ENCODE measurements around the gene USH1G. TPM values are rescaled to one million over a fixed set of nuclear protein-coding genes. Genes with fewer than 3 reads are reported as not detected.

The USH1G gene
- total RNA-seq, 1 donor from 2014 or later, result not detected

DNA sequence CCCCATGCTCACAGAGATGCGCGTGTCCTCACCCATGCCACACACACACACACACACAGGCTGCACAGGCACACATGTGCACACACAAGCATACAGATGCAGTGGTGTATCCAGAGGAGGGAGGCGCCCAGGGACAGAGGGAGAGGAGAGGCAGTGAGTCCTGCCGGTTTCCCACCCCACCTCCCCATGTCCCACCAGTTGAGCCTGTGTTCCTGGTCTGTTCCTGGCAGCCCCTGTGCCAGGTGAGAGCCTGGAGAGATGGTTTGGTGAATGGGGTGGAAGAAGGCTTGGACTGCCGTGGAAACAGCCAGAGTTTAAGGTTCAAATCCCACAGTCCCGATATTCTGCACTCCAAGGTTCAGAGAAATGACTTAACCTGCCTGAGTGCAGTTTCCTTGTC, 19.4 kb downstream of the USH1G start:
- DNase-seq (ENCODE audit: low read depth), result no peak

DNA sequence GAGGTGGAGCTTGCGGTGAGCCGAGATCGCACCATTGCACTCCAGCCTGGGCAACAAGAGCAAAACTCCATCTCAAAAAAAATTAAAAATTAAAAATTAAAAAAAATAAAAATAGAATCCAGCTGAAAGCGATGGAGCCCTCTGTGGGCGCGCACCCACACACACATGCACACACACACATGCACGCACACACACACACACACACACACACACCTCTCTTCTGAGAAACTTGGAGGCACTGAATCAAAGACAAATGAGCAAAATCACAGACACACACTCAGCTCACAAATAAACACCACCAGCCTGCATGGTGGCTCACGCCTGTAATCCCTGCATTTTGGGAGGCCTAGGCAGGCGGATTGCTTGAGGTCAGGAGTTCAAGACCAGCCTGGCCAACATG, 20.0 kb downstream of the USH1G start:
- DNase-seq (ENCODE audit: low read depth), result no peak

DNA sequence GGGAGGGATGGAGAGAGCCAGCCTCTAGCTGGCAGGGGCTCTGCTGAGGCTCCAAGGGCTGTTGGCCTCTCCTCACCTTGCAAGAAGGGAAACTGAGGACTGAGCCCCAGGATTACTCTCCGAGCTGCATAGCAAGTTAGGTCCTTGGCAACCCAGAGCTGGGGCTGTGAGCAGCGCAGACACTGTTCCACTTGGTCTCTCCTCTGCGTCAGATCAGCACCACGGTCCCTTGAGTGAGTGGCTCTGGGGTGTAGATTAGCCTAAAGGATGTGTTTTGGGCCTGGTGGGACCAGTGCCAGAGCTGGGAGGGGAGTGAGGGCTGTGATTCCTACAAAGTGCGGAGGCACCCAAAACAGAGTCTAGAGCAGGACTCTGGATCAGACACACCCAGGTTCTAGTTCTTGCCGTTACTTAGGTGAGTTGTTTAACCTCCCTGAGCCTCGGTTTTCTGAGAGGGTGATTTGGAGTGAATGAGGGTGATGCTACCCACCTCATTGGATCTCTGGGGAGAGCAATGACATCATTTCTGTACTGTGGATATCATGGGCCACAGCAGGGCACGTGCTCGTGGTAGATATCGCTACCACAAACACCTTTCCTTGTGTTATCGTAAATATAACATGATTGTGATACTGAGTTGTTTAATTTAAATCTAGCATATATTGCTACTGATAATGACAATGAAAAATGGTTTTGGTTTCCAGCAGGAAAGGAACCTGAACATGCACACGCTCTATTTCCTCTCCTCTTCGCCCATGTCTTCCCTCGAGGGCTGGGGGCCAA, 21.5 kb downstream of the USH1G start:
- no peak for DNase-seq (ENCODE audit: low read depth)

DNA sequence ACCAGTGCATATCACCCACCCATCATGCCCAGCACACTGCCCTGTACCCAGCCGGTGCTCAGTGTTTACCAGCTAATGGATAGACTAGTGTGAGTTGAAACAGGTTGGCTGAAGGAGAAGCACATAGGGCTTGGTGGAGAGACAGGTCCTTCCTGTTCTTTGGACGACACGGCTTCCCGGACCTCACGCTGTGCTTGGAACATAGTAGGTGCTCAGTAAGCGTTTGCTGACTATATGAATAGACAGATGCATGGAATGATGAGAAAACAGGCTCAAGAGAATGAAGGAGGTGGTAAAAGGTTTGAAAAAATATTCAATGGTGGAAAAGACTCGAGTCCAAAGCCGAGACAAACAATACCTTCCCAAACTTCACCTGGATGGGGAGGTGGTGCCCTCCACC, 22.8 kb downstream of the USH1G start:
- no peak for DNase-seq (ENCODE audit: low read depth)

DNA sequence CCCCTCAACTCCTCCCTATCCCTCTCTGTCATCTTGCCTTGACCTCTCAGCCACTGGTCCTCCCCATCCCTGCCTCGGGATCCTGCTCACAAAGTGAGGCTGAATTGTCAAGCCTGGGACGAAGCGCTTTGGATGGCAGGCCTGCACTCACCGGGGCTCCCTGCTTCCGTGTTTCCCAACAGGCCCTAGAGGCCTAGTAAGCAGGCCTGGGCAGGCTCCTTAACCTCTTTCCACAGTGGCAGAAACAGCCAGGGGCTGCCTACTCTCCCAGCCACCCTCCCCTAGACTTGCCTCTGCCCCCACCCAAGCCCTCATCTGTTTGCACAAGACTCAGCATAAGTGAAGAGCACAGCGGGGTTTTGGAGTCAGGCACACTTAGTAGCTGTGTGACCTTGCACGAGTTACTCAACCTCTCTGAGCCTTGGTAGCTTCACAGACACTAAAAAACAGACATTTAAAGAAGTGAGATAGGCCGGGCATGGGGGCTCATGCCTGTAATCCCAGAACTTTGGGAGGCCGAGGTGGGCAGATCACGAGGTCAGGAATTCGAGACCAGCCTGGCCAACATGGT, 24.6 kb downstream of the USH1G start:
- DNase-seq (ENCODE audit: low read depth), result no peak

DNA sequence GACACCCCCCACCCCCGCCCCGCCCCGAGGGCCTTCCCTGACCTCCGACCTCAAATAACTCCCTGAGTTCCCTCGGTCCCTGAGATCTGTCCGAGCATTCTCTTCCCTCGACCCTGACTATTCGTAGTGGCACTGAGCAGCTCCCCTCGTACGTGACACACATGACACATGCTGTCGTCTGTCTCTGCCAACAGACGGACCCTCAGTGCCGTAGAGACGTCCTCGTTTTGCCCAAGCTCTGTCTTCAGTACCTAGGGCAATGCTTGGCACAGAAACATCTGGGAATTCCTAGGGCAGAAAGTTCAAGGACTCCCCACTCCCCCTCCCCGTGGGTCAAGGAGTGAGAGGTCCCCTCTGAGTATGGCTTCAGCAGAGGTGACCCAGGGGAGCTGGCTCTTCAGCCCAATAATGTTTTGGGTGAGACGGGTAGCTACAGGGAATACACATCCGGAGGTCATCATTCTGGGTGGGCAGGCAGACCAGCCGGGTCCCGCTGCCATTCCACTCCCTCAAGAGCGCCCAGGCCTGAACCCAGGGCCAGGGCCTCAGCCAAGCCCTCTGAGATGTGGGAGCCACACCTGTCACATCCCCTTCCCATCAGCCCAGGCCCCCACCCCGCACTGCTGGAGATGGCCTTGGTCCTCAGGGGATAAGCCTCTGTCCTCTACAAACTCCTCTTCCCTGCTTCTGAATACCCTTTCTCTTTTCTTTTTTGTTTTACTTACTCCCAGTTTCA, 29.0 kb downstream of the USH1G start:
- no peak for DNase-seq (ENCODE audit: low read depth)

DNA sequence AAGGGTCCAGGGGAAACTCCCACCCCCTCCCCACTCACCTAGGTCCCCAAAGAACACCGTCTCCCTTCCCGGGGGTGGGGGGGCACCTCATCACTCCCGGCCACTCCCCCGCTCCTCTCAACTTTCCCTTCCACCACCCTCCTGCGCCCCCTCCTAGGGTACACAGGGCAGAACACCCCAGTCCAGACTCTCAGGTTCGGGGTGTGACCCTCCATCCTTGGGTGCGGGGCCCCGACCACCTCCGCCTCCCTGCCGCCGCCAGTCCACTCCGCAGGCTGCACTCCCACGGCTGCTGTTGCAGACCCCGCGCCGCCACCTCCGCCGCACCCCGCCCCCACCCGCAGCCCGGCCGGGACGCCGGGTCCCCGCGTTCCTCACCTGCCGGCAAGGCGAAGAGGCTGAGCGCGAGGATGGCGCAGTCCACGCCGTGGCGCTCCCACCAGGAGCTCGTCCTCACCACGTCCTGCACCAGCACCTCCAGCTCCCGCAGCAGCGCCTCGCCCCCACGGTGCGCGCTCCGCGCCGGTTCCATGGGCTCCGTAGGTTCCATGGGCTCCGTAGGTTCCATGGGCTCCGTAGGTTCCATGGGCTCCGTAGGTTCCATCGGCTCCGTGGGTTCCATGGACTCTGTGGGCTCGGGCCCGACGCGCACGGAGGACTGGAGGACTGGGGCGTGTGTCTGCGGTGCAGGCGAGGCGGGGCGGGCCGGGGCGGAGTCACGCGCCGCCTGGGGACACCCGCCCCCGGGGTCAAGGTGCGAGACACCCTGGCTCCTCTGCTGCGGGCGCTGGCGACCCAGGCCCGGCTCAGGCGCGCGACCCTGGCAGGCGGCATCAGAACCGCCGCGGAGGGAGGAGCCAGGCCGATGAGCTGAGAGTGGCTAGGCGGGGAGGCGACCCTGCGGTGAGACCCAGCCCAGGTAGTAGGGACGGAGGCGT, 29.8 kb downstream of the USH1G start, which contains the start of gene FADS6:
FADS6 (minus strand) TSS at position 660 of the 938 bp plus-strand sequence; CDS start at position 622, 38 bp downstream.
- no peak for DNase-seq (ENCODE audit: low read depth)

DNA sequence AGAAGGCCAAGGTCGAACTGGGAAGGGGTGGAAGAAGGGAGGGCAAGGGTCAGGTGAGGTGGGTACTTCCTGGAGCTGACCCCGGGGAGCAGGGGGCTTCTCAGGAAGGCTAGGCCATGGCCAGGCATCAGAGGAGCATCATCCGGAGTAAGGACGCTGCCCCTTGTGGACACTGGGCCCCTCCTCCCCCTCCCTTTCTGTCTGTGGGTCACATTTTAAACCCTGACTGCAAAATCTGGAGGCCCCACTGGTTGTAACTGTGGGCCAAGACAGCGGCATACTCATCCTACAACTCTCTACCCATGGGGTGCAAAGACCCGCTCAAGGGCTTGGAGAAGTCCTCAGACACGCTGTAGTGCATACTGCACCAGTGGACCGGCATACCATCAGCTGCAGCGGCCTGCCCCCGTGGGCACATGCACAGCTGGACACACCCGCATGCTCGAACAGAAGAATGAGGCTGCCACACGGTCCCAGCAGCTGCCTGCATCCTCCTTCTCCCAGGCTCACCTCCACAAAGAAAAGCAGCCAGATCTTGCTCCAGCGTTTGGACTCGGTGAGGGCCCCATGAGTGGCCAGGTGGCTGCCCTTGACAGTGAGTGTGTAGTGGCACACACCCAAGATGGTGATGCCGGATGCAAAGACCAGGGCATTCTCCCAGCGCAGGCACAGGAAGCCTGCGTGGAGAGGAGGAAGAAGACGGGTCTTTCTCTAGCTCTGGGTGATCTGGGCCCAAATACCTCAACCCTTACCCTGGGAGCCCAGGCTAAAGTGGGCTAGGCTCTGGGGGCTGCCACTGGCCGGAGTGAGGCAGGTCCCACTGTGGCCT, 30.8 kb downstream of the USH1G start:
- DNase-seq (ENCODE audit: low read depth), result no peak

DNA sequence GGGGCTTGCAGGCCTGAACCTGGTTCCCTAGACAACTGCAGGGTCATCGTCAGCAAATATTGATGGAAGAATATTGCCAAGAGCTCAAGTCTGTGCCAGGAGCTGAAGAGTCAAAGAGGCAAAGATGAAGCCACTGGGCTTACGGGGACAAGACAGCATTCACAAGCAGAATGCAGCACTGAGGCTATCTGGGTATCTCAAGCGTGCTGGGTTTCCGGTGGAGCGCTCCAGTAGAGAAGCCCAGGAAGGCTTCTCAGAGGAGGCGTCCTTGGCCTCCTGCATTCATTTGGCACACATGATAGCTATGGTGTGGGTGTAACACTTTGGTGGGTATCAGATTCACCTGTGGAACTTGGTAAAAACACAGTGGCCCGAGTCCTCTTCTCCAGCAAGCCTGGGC, 32.5 kb downstream of the USH1G start:
- no peak for DNase-seq (ENCODE audit: low read depth)

DNA sequence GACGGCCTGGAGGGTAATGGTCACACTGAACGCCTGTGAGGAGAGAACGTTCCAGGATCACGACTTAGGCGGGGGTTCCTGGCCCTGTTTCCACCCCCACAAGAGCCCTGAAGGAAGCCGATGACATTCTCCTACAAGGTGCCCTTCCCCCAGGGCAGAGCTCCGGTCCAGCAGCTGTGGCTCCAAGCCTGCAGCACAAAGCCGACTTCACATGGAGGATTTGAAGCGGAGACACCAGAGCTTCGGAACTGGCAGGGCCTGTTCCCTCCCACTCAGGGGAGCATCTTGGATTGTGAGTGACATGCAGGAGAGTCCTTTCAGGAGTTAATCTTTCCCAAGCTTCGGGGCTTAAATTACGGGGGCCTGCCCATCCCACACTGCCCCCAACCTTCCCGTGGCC, 34.6 kb downstream of the USH1G start:
- DNase-seq (ENCODE audit: low read depth), result no peak

DNA sequence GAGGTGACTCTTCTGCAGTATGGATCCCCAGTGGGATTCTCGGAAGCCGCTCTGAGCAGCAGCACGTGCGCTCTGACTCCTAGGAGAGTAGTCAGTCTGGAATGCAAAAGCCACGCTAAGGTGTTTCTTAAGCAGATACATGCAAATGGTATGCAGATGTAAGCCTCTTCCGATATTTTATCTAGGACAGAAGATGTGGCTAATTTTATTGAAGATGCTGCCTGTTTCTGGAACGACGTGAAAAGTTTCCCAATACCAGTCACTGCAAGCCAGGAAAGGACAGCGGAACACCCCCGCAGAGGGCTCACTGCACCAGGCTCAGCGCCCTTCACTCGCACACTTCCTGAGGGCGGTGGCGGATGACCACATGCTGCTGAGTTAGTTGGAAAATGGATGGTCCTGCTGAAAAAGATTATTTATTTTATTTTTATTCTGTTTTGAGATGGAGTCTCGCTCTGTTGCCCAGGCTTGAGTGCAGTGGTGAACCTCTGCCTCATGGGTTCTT, 39.8 kb downstream of the USH1G start:
- no peak for DNase-seq (ENCODE audit: low read depth)

DNA sequence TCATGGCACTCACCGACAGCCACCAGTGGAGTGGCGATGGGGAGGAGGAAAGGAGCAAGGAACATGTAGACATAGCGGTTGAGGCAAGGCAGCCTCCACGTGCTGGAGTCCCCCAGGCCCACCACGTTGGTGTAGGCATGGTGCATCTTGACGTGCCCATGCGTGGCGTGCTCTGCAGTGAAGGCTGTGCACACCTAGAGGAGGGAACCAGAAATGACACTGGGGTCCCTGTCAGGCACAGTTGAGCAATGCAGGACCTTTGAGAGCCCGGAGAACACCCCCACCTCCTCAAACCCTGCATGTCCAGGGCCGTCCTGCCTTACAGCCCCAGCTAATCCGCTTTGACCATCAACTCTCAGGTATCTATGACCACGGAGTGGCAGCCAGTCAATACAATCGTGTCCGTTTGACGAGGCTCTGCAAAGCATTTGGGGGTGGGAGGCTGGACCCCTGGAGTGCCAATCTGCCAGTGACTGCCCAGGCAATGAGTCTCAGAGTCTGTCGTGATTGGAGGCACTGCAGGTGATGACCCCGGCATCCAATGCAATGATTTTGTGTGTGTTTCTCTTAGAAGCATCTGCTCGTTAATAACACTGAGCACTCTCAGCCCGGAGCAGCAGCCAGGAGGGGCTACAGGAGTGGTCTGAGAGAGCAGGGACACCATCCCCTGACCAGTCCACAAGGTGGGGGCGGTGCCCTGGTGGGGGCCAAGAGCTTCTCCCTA, 40.4 kb downstream of the USH1G start:
- no peak for DNase-seq (ENCODE audit: low read depth)

DNA sequence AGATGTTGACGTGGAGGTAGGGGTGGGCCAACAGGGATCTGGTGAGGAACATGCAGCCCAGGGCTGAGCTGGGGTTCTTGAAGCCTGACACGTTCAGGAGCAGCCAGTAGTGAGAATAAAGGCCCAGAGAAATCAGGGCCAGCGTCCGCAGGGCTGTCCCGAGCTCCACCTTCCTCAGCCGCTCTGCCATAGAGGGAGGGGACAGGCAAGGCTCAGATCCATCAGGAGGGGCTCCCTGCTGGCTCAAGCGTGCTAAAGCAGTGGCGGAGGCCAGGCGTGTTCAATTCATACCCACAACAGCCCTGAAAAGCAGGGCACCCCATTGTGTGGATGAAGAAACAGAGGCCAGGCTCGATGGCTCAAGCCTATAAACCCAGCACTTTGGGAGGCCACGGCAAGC, 42.0 kb downstream of the USH1G start:
- no peak for DNase-seq (ENCODE audit: low read depth)

DNA sequence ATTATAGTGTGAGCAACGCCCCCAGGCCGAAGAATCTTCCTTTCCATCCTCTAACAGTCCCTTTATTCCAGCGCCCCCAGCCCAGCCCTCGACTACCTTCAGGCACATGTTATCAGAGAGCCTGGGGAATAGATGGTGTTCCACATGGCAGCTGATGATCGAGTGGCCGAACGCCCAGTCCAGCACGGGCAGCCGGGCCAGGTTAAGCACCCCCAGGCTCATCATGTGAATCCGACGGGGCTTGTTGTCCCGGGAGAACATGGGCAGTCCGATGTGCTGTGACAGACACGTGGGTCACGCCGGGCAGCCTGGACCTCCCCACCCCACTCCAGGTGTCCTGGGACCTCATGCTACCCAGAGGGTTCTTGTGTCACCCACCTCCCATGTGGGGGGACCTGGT, 43.7 kb downstream of the USH1G start:
- no peak for DNase-seq (ENCODE audit: low read depth)

DNA sequence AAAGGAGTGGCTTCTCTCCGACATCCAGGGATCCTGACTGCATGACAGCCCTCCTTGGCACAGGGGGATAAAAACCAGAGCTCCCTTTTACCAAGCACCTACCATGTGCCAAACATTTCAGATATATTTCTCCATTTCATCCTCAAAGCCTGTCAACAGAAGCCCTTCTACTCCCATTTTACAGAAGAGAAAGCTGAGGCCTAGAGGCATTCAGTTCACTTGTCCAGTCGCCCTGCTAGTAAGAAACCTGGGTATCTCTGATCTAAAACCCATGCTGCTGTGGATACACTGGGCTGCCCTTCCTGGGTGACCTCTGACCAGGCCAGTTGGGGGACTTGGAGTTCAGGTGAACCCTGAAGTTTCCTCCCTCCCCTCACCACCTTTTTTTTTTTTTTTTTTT, 44.4 kb downstream of the USH1G start:
- no peak for DNase-seq (ENCODE audit: low read depth)

DNA sequence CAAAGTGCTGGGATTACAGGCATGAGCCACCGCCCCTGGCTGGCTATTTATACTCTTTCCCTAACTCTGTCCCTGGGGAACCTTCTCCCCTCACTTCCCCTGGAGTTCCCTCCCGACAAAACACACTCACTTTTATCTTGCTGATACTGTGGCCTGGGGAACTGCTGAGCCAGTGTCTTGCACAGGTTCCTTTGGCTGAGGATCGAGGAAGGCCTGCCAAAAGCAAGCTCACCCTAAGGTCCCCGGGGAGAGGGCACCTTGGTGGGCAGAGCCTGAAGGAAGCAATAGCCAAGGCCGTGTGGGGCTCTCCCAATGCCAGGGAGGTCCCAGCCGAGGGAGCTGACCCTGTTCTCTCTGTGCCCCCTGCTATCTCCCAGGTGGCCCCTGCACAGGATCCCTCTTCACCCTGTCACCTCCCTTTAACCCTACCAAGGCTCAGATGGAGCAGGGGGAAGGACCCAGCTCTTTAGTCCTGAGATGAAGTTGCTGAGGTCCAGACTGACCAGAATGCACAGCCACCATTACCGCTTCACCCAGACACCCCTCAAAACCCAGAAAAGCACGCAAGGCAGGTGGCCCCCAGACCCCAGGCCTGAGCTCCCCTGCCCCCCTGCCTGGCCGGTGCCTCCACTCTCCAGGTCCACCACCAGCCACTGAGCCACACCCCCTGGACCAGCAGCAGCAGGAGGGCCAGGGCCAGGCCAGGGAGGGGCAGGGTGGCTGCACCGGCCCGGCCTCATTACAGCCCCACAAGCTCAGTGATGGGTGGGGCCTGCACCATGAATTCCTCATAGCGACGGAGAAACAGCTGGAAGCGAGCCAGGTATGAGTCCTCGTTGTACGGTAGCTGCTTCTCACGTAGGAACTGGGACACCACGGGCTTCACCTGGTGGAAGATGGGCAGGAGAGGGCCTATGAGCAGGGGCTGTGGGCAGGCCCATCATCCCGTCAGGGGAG, 45.2 kb downstream of the USH1G start:
- DNase-seq (ENCODE audit: low read depth), result no peak

DNA sequence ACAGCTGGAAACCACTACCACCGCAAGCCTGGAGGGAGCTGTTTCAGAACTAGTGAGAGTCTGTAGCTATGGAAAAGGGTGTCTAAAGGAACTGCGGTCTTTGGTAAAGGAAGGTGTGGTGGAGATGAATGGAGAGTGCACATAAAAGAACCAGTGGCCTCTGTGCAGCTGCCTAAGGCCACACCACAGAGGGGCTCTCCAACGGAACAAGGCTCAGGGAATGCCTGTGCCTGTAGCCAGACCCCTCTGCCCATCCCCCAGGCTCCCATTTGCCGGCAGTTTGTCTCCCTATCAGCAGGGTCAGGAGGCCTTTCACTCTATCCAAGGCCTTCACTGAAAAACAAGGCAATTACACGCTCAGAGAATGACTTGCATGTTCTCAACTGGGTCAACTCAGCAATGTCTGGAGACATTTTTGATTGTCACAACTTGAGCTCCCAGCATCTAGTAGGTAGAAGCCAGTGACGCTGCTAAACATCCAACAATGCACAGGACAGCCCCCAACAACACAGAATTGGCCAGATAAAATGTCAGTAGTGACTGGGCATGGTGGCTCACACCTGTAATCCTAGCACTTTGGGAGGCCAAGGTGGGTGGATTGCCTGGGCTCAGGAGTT, 47.0 kb downstream of the USH1G start:
- DNase-seq (ENCODE audit: low read depth), result no peak
